Loucy (cell line): ENCODE measurements around the gene NOL9.

Experiments
- H2AFZ ChIP-seq: fragments of 200-600 bp; sonication (generic); 2 replicates; pipeline ENCODE4 v1.6.0; 2016; ENCODE audit warnings: antibody characterized with exemption, mild to moderate bottlenecking, low read length, moderate library complexity
- H3F3A ChIP-seq: fragments of 200-600 bp; 2 replicates; pipeline ENCODE4 v1.6.0; 2016; ENCODE audit warnings: antibody characterized with exemption, low read depth, mild to moderate bottlenecking
- H3K27me3 ChIP-seq: fragments of 200-600 bp; sonication (generic); 2 replicates; pipeline ENCODE4 v1.6.1; 2014; ENCODE audit warnings: low read length, mild to moderate bottlenecking; ENCODE audit not compliant: insufficient read depth, poor library complexity, severe bottlenecking
- H3K36me3 ChIP-seq: fragments of 200-600 bp; sonication (generic); 2 replicates; pipeline ENCODE4 v1.6.1; 2016; ENCODE audit warnings: low read length; ENCODE audit not compliant: insufficient read depth
- H3K4me1 ChIP-seq: fragments of 200-600 bp; sonication (generic); 2 replicates; pipeline ENCODE4 v1.5.1; 2014; ENCODE audit warnings: low read length, mild to moderate bottlenecking; ENCODE audit not compliant: insufficient read depth, poor library complexity, severe bottlenecking
- H3K4me2 ChIP-seq: fragments of 200-600 bp; sonication (generic); 2 replicates; pipeline ENCODE4 v1.6.0; 2014; ENCODE audit warnings: antibody characterized with exemption, low read length, low read depth, mild to moderate bottlenecking; ENCODE audit not compliant: poor library complexity, severe bottlenecking
- H3K4me3 ChIP-seq: fragments of 200-600 bp; sonication (generic); 2 replicates; pipeline ENCODE4 v1.5.1; 2014; ENCODE audit warnings: low read length, mild to moderate bottlenecking, mixed read lengths; ENCODE audit not compliant: poor library complexity, severe bottlenecking
- H3K79me2 ChIP-seq: fragments of 200-600 bp; sonication (generic); 2 replicates; pipeline ENCODE4 v1.6.1; 2014; ENCODE audit warnings: low read length; ENCODE audit not compliant: insufficient read depth
- H3K9ac ChIP-seq: fragments of 200-600 bp; sonication (generic); 2 replicates; pipeline ENCODE4 v1.6.0; 2014; ENCODE audit warnings: mild to moderate bottlenecking, low read depth, low read length, moderate library complexity; ENCODE audit not compliant: poor library complexity, severe bottlenecking
- H3K9me2 ChIP-seq: fragments of 200-600 bp; sonication (generic); replicated peaks from 2 replicates; pipeline ENCODE4 v1.6.1; 2016; ENCODE audit warnings: low read depth, low read length, mixed read lengths
- H3K9me3 ChIP-seq: fragments of 200-600 bp; sonication (generic); 2 replicates; pipeline ENCODE4 v1.6.1; 2014; ENCODE audit warnings: mild to moderate bottlenecking, antibody characterized with exemption, low read length, low read depth; ENCODE audit not compliant: insufficient read depth
- H4K20me1 ChIP-seq: fragments of 200-600 bp; sonication (generic); 2 replicates; pipeline ENCODE4 v1.6.0; 2014; ENCODE audit warnings: antibody characterized with exemption, low read length, mild to moderate bottlenecking; ENCODE audit not compliant: insufficient read depth, poor library complexity, severe bottlenecking
- CTCF ChIP-seq: fragments of 200-600 bp; sonication (generic); conservative IDR thresholded peaks from 2 replicates; pipeline ENCODE4 v1.5.1; 2014; ENCODE audit warnings: mild to moderate bottlenecking, antibody characterized with exemption, low read length
- EZH2phosphoT487 ChIP-seq: fragments of 200-600 bp; IDR thresholded peaks from 2 replicates; pipeline ENCODE4 v1.6.1; 2018; ENCODE audit warnings: antibody characterized with exemption, mild to moderate bottlenecking, moderate library complexity, borderline replicate concordance

The NOL9 gene

GRCh38 chr1:6507037-6507428 is 47.3 kb downstream of the NOL9 start:
- Histone ChIP-seq H2AFZ (no peak overlapping the region), H3K9me2 (no peaks in the 10 kb centered on the region), H3K4me1 (no peaks in the 10 kb centered on the region), H3K4me3 (no peak overlapping the region), H3K27me3 (no peaks in the 10 kb centered on the region), H3F3A (no peaks in the 10 kb centered on the region), H3K79me2 (no peaks in the 10 kb centered on the region), H4K20me1 (no peaks in the 10 kb centered on the region), H3K9ac (no peak overlapping the region), H3K4me2 (no peak overlapping the region), H3K36me3 (no peaks in the 10 kb centered on the region), H3K9me3 (no peaks in the 10 kb centered on the region)
- no peak for TF ChIP-seq EZH2phosphoT487
- TF ChIP-seq CTCF: no peak

- no peak overlapping the region for H3K4me3 ChIP-seq
- no peak overlapping the region for H2AFZ ChIP-seq
- no peaks in the 10 kb centered on the region for H3F3A ChIP-seq
- TF ChIP-seq CTCF: no peak
- TF ChIP-seq EZH2phosphoT487: no peak
- no peaks in the 10 kb centered on the region for H3K4me1 ChIP-seq
- no peaks in the 10 kb centered on the region for H3K36me3 ChIP-seq
- H4K20me1 ChIP-seq: no peaks in the 10 kb centered on the region
- no peaks in the 10 kb centered on the region for H3K9me3 ChIP-seq
- no peaks in the 10 kb centered on the region for H3K9me2 ChIP-seq
- no peaks in the 10 kb centered on the region for H3K79me2 ChIP-seq
- no peak overlapping the region for H3K4me2 ChIP-seq
- no peaks in the 10 kb centered on the region for H3K27me3 ChIP-seq
- no peak overlapping the region for H3K9ac ChIP-seq
Observed at GRCh38 chr1:6506210-6507036, 47.9 kb downstream of the NOL9 start.

- no peaks in the 10 kb centered on the region for H4K20me1 ChIP-seq
- no peaks in the 10 kb centered on the region for H3K79me2 ChIP-seq
- H3K9me3 ChIP-seq: no peaks in the 10 kb centered on the region
- no peaks in the 10 kb centered on the region for H3F3A ChIP-seq
- H3K4me3 ChIP-seq: no peak overlapping the region
- H3K4me2 ChIP-seq: no peak overlapping the region
- no peaks in the 10 kb centered on the region for H3K27me3 ChIP-seq
- TF ChIP-seq EZH2phosphoT487 (no peak), CTCF (no peak)
- H3K9me2 ChIP-seq: no peaks in the 10 kb centered on the region
- H2AFZ ChIP-seq: no peak overlapping the region
- no peaks in the 10 kb centered on the region for H3K36me3 ChIP-seq
- no peak overlapping the region for H3K9ac ChIP-seq
- no peaks in the 10 kb centered on the region for H3K4me1 ChIP-seq
Observed at GRCh38 chr1:6505367-6506209, 48.7 kb downstream of the NOL9 start.
